PFSK-1 (cell line): ENCODE data around the gene HMBS.

Source experiments
- FOXP2 ChIP-seq: optimal IDR thresholded peaks from 2 replicates; pipeline ENCODE3; 2011; ENCODE audit warnings: borderline replicate concordance, control low read depth, inconsistent platforms; ENCODE audit not compliant: insufficient read depth; ENCODE audit errors: extremely low read length, extremely low read depth
- POLR2AphosphoS5 ChIP-seq: IDR thresholded peaks from 2 replicates; pipeline ENCODE4 v1.6.1; 2012; ENCODE audit warnings: low read depth, mild to moderate bottlenecking, control low read depth, low read length, moderate library complexity
- SIN3A ChIP-seq: IDR thresholded peaks from 2 replicates; pipeline ENCODE4 v1.6.1; 2012; ENCODE audit warnings: mild to moderate bottlenecking, low read length, moderate library complexity, borderline replicate concordance; ENCODE audit not compliant: insufficient read depth
- TAF1 ChIP-seq: IDR thresholded peaks from 2 replicates; pipeline ENCODE4 v1.6.1; 2012; ENCODE audit warnings: low read length, control low read depth, borderline replicate concordance; ENCODE audit not compliant: insufficient read depth
- TF ChIP-seq, protein P1 (sequence below), 2 experiments: IDR thresholded peaks; 2 replicates each; pipeline versions ENCODE4 v1.6.1 to v1.8.0; 2011 to 2012; ENCODE audit warnings: low read depth in 2 of 2, low read length in 2 of 2, control low read depth in 1 of 2, inconsistent platforms in 1 of 2, mild to moderate bottlenecking in 1 of 2, moderate library complexity in 1 of 2; ENCODE audit not compliant: insufficient read depth in 1 of 2

Gene HMBS

DNA sequence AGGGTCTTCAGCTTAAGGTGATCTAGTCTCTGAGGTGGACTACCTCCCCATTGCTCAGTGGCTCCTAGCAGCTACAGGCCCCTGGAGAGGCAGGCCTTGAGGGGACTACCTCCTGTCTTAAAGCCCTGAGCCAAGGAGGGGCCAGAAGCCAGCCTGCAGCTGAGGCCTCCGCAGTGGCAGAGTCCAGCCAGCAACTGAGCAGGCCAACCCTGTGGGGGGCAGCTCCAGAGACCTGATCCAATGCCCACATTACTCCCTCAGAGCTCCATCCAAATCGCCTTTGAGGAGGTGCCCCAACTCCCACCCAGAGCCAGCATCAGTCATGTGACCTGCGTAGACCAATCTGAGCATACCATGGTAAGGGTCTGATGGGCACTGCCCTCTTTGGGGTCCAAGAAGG lies 25.2 kb downstream of the HMBS start:
- TF ChIP-seq TAF1 (no peak), FOXP2 (no peak), POLR2AphosphoS5 (no peak), SIN3A (no peak)
- TF ChIP-seq, protein P1, sequence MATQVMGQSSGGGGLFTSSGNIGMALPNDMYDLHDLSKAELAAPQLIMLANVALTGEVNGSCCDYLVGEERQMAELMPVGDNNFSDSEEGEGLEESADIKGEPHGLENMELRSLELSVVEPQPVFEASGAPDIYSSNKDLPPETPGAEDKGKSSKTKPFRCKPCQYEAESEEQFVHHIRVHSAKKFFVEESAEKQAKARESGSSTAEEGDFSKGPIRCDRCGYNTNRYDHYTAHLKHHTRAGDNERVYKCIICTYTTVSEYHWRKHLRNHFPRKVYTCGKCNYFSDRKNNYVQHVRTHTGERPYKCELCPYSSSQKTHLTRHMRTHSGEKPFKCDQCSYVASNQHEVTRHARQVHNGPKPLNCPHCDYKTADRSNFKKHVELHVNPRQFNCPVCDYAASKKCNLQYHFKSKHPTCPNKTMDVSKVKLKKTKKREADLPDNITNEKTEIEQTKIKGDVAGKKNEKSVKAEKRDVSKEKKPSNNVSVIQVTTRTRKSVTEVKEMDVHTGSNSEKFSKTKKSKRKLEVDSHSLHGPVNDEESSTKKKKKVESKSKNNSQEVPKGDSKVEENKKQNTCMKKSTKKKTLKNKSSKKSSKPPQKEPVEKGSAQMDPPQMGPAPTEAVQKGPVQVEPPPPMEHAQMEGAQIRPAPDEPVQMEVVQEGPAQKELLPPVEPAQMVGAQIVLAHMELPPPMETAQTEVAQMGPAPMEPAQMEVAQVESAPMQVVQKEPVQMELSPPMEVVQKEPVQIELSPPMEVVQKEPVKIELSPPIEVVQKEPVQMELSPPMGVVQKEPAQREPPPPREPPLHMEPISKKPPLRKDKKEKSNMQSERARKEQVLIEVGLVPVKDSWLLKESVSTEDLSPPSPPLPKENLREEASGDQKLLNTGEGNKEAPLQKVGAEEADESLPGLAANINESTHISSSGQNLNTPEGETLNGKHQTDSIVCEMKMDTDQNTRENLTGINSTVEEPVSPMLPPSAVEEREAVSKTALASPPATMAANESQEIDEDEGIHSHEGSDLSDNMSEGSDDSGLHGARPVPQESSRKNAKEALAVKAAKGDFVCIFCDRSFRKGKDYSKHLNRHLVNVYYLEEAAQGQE (IDR thresholded peaks at IDR 0.05; ENCODE audit: insufficient read depth in 1 of 2, low read depth in 2 of 2, low read length in 2 of 2): no peak

DNA sequence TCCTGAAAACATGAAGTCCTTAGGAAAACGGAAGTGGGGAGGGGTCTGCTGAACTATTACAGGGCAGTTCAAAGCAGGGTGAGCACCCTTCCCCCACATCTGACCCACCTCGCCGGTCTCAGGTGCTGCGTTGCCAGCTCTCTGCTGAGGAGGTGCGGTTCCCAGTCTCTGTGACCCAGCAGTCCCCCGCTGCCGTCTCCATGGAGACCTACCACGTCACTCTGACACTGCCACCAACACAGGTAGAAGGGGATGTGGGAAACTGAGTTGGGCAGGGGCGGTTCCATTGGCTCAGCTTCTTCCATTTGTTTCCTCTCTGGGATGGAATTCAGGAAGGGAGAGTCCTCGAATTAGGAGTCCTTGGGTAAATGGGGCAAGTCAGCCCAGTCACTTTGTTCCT lies 25.8 kb downstream of the HMBS start:
- TF ChIP-seq, protein P1 (IDR thresholded peaks at IDR 0.05; ENCODE audit: insufficient read depth in 1 of 2, low read depth in 2 of 2, low read length in 2 of 2): no peak
- TF ChIP-seq SIN3A: no peak
- TF ChIP-seq POLR2AphosphoS5: no peak
- TF ChIP-seq TAF1: no peak
- TF ChIP-seq FOXP2: no peak

DNA sequence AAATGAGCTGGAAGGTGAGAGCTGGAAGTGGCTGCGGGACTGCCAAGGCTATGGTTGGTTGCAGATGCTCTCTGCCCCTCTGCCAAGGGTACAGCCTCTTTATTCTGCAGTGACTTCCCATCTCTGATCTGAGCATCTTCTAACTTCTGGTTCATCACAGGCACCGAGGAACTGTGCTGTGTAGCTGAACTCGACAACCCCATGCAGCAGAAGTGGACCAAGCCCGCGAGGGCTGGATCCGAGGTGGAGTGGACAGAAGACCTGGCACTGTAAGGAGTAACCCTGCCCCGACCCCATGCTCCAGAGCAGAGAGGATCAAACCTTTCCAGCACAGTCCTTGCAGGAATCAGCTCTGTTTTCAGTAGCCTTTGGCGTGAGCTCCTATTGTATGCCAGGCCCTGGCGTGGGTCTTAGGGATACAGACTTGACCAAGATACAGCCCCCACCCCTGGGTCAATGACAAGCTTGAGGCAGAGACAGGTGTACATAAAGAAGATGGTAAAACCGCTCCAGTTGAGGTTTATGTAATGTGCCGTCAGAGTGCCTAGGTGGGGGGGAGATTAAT lies 26.8 kb downstream of the HMBS start:
- TF ChIP-seq POLR2AphosphoS5: no peak
- no peak for TF ChIP-seq FOXP2
- TF ChIP-seq SIN3A: no peak
- no peak for TF ChIP-seq TAF1
- TF ChIP-seq, protein P1 (IDR thresholded peaks at IDR 0.05; ENCODE audit: insufficient read depth in 1 of 2, low read depth in 2 of 2, low read length in 2 of 2): no peak

DNA sequence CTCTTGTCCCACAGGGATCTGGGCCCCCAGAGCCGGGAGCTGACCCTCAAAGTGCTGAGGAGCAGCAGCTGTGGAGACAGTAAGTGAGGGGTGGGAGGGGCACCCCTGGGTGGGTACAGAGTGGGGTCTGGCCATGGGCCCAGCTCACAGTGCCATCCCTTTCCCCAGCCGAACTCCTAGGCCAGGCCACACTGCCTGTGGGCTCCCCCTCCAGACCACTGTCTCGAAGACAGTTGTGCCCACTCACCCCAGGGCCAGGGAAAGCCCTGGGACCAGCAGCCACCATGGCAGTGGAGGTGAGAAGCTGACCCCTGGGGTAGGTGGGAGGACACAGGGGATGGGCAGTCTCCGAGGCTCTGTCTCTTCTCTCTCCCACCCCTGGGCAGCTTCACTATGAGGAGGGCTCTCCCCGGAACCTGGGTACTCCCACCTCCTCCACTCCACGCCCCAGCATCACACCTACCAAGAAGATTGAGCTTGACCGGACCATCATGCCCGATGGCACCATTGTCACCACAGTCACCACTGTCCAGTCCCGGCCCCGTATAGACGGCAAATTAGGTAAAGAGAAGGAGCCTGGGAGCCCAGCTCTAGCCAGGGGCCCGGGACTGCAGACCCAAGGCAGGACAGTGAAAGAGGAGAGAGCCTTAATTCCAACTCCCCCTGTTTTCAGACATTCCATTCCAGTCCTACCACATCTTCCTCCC lies 27.8 kb downstream of the HMBS start:
- TF ChIP-seq, protein P1 (IDR thresholded peaks at IDR 0.05; ENCODE audit: insufficient read depth in 1 of 2, low read depth in 2 of 2, low read length in 2 of 2): no peak
- TF ChIP-seq FOXP2: no peak
- no peak for TF ChIP-seq SIN3A
- TF ChIP-seq TAF1: no peak
- no peak for TF ChIP-seq POLR2AphosphoS5
